HEK293 (cell line): ENCODE measurements around the gene ZFHX3.
A peak's percentile ranks its signal among the peaks of the same experiment; 100 is the strongest.

Experiments used
- CTCF ChIA-PET: fragments of 350-600 bp; formaldehyde crosslinking; extraction: SDS; loops from one replicate; lab custom pipeline; 2021; ENCODE audit warnings: antibody characterized with exemption; lab: Yijun Ruan, JAX
- POLR2A ChIA-PET: fragments of 300-600 bp; formaldehyde crosslinking; extraction: SDS; loops from one replicate; lab custom pipeline; 2020; ENCODE audit warnings: antibody characterized with exemption, inconsistent platforms; lab: Yijun Ruan, JAX
- H3K27ac ChIP-seq: fragments of 200-500 bp; sonication (Bioruptor generic); 2 replicates; pipeline ENCODE4 v1.5.1; 2014; ENCODE audit warnings: low read depth, low read length, control low read depth, inconsistent platforms; ENCODE audit errors: extremely low read depth
- H3K36me3 ChIP-seq, 2 experiments: fragments of 200-500 bp in 1 of 2; sonication (Bioruptor generic) in 1 of 2; 1 replicate in 1 of 2; 2 replicates in 1 of 2; pipeline ENCODE4 v1.5.1; 2014 to 2017; ENCODE audit warnings: inconsistent platforms in 2 of 2, low read length in 2 of 2; ENCODE audit not compliant: control insufficient read depth in 2 of 2, insufficient read depth in 1 of 2
- H3K4me1 ChIP-seq: fragments of 200-500 bp; sonication (Bioruptor generic); 2 replicates; pipeline ENCODE4 v1.5.1; 2014; ENCODE audit warnings: mild to moderate bottlenecking, low read length, inconsistent platforms; ENCODE audit not compliant: control insufficient read depth, insufficient read depth
- H3K4me3 ChIP-seq: 2 replicates; pipeline ENCODE4 v1.5.1; 2011; ENCODE audit warnings: low read depth, mild to moderate bottlenecking, control low read depth, low read length, moderate library complexity
- H3K9me3 ChIP-seq: fragments of 200-500 bp; sonication (Bioruptor generic); 2 replicates; pipeline ENCODE4 v1.5.1; 2014; ENCODE audit warnings: low read depth, low read length, inconsistent platforms; ENCODE audit not compliant: control insufficient read depth, insufficient read depth
- FEZF1 ChIP-seq: fragments of 450-650 bp; formaldehyde crosslinking; IDR thresholded peaks from 2 replicates; pipeline ENCODE4 v1.5.1; 2016; ENCODE audit warnings: missing biosample characterization, missing genetic modification characterization
- HOXD13 ChIP-seq: sonication (generic); formaldehyde crosslinking; IDR thresholded peaks from 2 replicates; pipeline ENCODE4 v1.8.0; 2022; ENCODE audit warnings: missing genetic modification reagents, borderline replicate concordance
- KLF1 ChIP-seq: fragments of 450-650 bp; formaldehyde crosslinking; IDR thresholded peaks from 2 replicates; pipeline ENCODE4 v1.5.1; 2016; ENCODE audit warnings: missing biosample characterization, missing genetic modification characterization
- KLF16 ChIP-seq: fragments of 450-650 bp; formaldehyde crosslinking; IDR thresholded peaks from 2 replicates; pipeline ENCODE4 v1.5.1; 2017; ENCODE audit warnings: missing biosample characterization, missing genetic modification characterization
- SCRT2 ChIP-seq: fragments of 450-650 bp; formaldehyde crosslinking; IDR thresholded peaks from 2 replicates; pipeline ENCODE4 v1.5.1; 2016; ENCODE audit warnings: missing biosample characterization, missing genetic modification characterization
- SP2 ChIP-seq: fragments of 450-650 bp; formaldehyde crosslinking; IDR thresholded peaks from 2 replicates; pipeline ENCODE4 v1.5.1; 2016; ENCODE audit warnings: missing biosample characterization, missing genetic modification characterization
- TCF7L2 ChIP-seq: IDR thresholded peaks from 2 replicates; pipeline ENCODE4 v1.6.1; 2011; ENCODE audit warnings: low read depth, mild to moderate bottlenecking, inconsistent platforms, low read length, moderate library complexity, borderline replicate concordance
- TRIM28 ChIP-seq: IDR thresholded peaks from 2 replicates; pipeline ENCODE4 v1.6.1; 2011; ENCODE audit warnings: low read length, control low read depth, borderline replicate concordance
- ZBTB8A ChIP-seq: fragments of 450-650 bp; formaldehyde crosslinking; IDR thresholded peaks from 2 replicates; pipeline ENCODE4 v1.5.1; 2016; ENCODE audit warnings: missing biosample characterization, missing genetic modification characterization
- ZNF121 ChIP-seq: fragments of 450-650 bp; formaldehyde crosslinking; IDR thresholded peaks from 2 replicates; pipeline ENCODE4 v1.5.1; 2016; ENCODE audit warnings: missing biosample characterization, missing genetic modification characterization
- ZNF133 ChIP-seq: fragments of 450-650 bp; formaldehyde crosslinking; IDR thresholded peaks from 2 replicates; pipeline ENCODE4 v1.5.1; 2016; ENCODE audit warnings: missing biosample characterization, missing genetic modification characterization
- ZNF2 ChIP-seq: fragments of 450-650 bp; formaldehyde crosslinking; IDR thresholded peaks from 2 replicates; pipeline ENCODE4 v1.5.1; 2016; ENCODE audit warnings: missing biosample characterization, missing genetic modification characterization
- ZNF248 ChIP-seq: fragments of 450-650 bp; formaldehyde crosslinking; IDR thresholded peaks from 2 replicates; pipeline ENCODE4 v1.5.1; 2017; ENCODE audit warnings: missing biosample characterization, missing genetic modification characterization
- ZNF324 ChIP-seq: fragments of 450-650 bp; formaldehyde crosslinking; IDR thresholded peaks from 2 replicates; pipeline ENCODE4 v1.5.1; 2016; ENCODE audit warnings: missing biosample characterization, missing genetic modification characterization
- ZNF404 ChIP-seq: fragments of 450-650 bp; formaldehyde crosslinking; IDR thresholded peaks from 2 replicates; pipeline ENCODE4 v1.5.1; 2017; ENCODE audit warnings: missing biosample characterization, missing genetic modification characterization
- ZNF610 ChIP-seq: fragments of 450-650 bp; formaldehyde crosslinking; IDR thresholded peaks from 2 replicates; pipeline ENCODE4 v1.5.1; 2016; ENCODE audit warnings: missing biosample characterization, missing genetic modification characterization, borderline replicate concordance
- ZNF621 ChIP-seq: fragments of 450-650 bp; formaldehyde crosslinking; IDR thresholded peaks from 2 replicates; pipeline ENCODE4 v1.5.1; 2017; ENCODE audit warnings: missing biosample characterization, missing genetic modification characterization
- ZNF654 ChIP-seq: fragments of 450-650 bp; formaldehyde crosslinking; IDR thresholded peaks from 2 replicates; pipeline ENCODE4 v1.5.1; 2016; ENCODE audit warnings: low read depth, missing biosample characterization, missing genetic modification characterization
- ZNF837 ChIP-seq: fragments of 450-650 bp; formaldehyde crosslinking; IDR thresholded peaks from 2 replicates; pipeline ENCODE4 v1.5.1; 2016; ENCODE audit warnings: missing biosample characterization, missing genetic modification characterization
- TF ChIP-seq, protein P1 (sequence below): fragments of 450-650 bp; formaldehyde crosslinking; IDR thresholded peaks from 2 replicates; pipeline ENCODE4; 2016; ENCODE audit warnings: missing biosample characterization, missing genetic modification characterization
- TF ChIP-seq, protein P2 (sequence below): fragments of 450-650 bp; formaldehyde crosslinking; IDR thresholded peaks from 2 replicates; pipeline ENCODE4 v1.5.1; 2016; ENCODE audit warnings: missing biosample characterization, missing genetic modification characterization, low read depth
- TF ChIP-seq, protein P3 (sequence below): fragments of 450-650 bp; formaldehyde crosslinking; IDR thresholded peaks from 2 replicates; pipeline ENCODE4 v1.5.1; 2016; ENCODE audit warnings: missing biosample characterization, missing genetic modification characterization
- TF ChIP-seq, protein P4 (sequence below): fragments of 450-650 bp; formaldehyde crosslinking; IDR thresholded peaks from 2 replicates; pipeline ENCODE4 v1.5.1; 2017; ENCODE audit warnings: missing biosample characterization, missing genetic modification characterization
- TF ChIP-seq, protein P5 (sequence below): fragments of 450-650 bp; formaldehyde crosslinking; IDR thresholded peaks from 2 replicates; pipeline ENCODE4 v1.5.1; 2016; ENCODE audit warnings: missing biosample characterization, missing genetic modification characterization
- TF ChIP-seq, protein P6 (sequence below): fragments of 450-650 bp; formaldehyde crosslinking; IDR thresholded peaks from 2 replicates; pipeline ENCODE4 v1.5.1; 2016; ENCODE audit warnings: missing biosample characterization, missing genetic modification characterization

The ZFHX3 gene

DNA sequence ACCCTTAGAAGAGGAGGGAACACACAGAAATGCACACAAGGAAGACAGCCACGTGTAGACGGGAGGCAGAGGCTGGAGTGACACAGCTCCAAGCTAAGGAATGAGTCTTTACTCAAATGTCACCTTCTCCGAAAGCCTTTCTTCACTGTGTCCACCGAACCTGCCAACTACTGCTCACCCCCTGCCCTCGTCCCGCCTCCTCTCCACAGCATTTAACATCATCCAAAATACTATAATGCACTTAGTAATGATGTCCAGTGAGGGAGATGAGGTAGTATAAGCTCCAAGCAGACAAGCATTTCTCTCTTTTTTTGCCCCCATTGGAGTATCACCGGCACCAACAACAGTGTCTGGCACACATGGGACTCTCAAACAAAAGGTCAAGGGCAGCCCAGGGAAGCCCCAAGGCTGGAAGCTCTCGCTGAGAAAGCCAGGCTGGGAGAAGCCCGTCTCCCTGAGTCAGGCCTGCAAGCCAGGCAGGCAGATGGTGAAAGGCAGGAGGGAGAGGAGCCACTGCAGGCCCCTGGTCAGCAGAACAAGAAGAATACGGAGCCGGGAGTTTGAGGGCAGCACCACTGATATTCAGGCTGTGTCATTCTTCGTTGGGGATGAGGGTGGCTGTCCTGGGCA is 25.9 kb downstream of the ZFHX3 start (continued):
- TF ChIP-seq, protein P1, sequence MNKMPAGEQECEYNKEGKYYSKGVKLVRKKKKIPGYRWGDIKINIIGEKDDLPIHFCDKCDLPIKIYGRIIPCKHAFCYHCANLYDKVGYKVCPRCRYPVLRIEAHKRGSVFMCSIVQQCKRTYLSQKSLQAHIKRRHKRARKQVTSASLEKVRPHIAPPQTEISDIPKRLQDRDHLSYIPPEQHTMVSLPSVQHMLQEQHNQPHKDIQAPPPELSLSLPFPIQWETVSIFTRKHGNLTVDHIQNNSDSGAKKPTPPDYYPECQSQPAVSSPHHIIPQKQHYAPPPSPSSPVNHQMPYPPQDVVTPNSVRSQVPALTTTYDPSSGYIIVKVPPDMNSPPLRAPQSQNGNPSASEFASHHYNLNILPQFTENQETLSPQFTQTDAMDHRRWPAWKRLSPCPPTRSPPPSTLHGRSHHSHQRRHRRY: no peak

DNA sequence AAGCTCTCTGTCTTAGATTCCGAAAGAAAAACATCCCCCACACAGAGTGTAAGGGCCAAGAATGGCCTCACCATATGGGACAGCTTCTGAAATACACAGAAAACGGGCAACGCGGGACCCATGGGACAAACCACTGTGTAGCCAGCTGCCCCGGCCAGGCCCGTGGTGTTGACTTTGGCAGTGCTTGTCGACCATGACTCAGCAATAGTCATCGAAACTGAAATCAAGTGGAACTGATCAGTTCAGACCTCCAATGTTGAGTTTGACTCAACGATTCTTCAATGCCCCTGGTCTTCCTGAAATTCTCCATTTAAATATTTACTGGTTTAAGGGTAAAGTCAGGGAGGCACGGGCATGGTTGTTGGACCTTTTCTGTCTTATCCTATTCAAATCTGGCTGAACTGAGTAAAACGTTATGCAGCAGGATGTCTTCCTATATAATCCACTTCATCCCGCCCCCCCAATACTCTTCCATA is 27.5 kb downstream of the ZFHX3 start:
- H3K9me3 ChIP-seq: no peaks in the 10 kb centered on the region
- H3K4me3 ChIP-seq: no peak overlapping the region
- no peak overlapping the region for H3K27ac ChIP-seq
- no peaks in the 10 kb centered on the region for H3K36me3 ChIP-seq
- ChIA-PET POLR2A (no interaction called here), CTCF (interaction anchor here (0.6 to 0.9 kb wide), 3 partner anchors 10 to 200 kb away, joined by 3 read pairs; no protein-coding TSS in a partner anchor)
- H3K4me1 ChIP-seq: peaks cover 24% of the 10 kb centered on the region
- no peak for TF ChIP-seq ZNF621
- TF ChIP-seq ZNF610 (tag by site-specific recombination): no peak
- TF ChIP-seq ZNF248 (tag by site-specific recombination): no peak
- no peak for TF ChIP-seq KLF16 (tag by site-specific recombination)
- TF ChIP-seq FEZF1 (tag by site-specific recombination): no peak
- TF ChIP-seq, protein P2, sequence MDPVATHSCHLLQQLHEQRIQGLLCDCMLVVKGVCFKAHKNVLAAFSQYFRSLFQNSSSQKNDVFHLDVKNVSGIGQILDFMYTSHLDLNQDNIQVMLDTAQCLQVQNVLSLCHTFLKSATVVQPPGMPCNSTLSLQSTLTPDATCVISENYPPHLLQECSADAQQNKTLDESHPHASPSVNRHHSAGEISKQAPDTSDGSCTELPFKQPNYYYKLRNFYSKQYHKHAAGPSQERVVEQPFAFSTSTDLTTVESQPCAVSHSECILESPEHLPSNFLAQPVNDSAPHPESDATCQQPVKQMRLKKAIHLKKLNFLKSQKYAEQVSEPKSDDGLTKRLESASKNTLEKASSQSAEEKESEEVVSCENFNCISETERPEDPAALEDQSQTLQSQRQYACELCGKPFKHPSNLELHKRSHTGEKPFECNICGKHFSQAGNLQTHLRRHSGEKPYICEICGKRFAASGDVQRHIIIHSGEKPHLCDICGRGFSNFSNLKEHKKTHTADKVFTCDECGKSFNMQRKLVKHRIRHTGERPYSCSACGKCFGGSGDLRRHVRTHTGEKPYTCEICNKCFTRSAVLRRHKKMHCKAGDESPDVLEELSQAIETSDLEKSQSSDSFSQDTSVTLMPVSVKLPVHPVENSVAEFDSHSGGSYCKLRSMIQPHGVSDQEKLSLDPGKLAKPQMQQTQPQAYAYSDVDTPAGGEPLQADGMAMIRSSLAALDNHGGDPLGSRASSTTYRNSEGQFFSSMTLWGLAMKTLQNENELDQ (tag by site-specific recombination): no peak
- no peak for TF ChIP-seq ZNF324 (tag by site-specific recombination)
- no peak for TF ChIP-seq ZNF121 (tag by site-specific recombination)
- TF ChIP-seq, protein P3, sequence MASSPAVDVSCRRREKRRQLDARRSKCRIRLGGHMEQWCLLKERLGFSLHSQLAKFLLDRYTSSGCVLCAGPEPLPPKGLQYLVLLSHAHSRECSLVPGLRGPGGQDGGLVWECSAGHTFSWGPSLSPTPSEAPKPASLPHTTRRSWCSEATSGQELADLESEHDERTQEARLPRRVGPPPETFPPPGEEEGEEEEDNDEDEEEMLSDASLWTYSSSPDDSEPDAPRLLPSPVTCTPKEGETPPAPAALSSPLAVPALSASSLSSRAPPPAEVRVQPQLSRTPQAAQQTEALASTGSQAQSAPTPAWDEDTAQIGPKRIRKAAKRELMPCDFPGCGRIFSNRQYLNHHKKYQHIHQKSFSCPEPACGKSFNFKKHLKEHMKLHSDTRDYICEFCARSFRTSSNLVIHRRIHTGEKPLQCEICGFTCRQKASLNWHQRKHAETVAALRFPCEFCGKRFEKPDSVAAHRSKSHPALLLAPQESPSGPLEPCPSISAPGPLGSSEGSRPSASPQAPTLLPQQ (tag by site-specific recombination): peak; percentile 61; the same call in 1 of the 2 replicates
- TF ChIP-seq, protein P4, sequence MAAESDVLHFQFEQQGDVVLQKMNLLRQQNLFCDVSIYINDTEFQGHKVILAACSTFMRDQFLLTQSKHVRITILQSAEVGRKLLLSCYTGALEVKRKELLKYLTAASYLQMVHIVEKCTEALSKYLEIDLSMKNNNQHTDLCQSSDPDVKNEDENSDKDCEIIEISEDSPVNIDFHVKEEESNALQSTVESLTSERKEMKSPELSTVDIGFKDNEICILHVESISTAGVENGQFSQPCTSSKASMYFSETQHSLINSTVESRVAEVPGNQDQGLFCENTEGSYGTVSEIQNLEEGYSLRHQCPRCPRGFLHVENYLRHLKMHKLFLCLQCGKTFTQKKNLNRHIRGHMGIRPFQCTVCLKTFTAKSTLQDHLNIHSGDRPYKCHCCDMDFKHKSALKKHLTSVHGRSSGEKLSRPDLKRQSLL (tag by site-specific recombination): no peak
- TF ChIP-seq, protein P5, sequence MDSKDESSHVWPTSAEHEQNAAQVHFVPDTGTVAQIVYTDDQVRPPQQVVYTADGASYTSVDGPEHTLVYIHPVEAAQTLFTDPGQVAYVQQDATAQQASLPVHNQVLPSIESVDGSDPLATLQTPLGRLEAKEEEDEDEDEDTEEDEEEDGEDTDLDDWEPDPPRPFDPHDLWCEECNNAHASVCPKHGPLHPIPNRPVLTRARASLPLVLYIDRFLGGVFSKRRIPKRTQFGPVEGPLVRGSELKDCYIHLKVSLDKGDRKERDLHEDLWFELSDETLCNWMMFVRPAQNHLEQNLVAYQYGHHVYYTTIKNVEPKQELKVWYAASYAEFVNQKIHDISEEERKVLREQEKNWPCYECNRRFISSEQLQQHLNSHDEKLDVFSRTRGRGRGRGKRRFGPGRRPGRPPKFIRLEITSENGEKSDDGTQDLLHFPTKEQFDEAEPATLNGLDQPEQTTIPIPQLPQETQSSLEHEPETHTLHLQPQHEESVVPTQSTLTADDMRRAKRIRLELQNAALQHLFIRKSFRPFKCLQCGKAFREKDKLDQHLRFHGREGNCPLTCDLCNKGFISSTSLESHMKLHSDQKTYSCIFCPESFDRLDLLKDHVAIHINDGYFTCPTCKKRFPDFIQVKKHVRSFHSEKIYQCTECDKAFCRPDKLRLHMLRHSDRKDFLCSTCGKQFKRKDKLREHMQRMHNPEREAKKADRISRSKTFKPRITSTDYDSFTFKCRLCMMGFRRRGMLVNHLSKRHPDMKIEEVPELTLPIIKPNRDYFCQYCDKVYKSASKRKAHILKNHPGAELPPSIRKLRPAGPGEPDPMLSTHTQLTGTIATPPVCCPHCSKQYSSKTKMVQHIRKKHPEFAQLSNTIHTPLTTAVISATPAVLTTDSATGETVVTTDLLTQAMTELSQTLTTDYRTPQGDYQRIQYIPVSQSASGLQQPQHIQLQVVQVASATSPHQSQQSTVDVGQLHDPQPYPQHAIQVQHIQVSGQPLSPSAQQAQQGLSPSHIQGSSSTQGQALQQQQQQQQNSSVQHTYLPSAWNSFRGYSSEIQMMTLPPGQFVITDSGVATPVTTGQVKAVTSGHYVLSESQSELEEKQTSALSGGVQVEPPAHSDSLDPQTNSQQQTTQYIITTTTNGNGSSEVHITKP (tag by site-specific recombination): peak; percentile 84
- TF ChIP-seq KLF1 (tag by site-specific recombination): no peak
- no peak for TF ChIP-seq HOXD13 (CRISPR knock-in tag)
- no peak for TF ChIP-seq TRIM28
- TF ChIP-seq ZBTB8A (tag by site-specific recombination): 0 out of 2 replicates have a peak, but pooled peaks have one; percentile 18
- TF ChIP-seq ZNF654 (tag by site-specific recombination): no peak
- peak; percentile 59; the same call in 1 of the 2 replicates for TF ChIP-seq ZNF133 (tag by site-specific recombination)
- no peak for TF ChIP-seq ZNF2 (tag by site-specific recombination)
- no peak for TF ChIP-seq ZNF837 (tag by site-specific recombination)
- no peak for TF ChIP-seq TCF7L2
- TF ChIP-seq ZNF404: no peak
- TF ChIP-seq SCRT2 (tag by site-specific recombination): no peak
- no peak for TF ChIP-seq SP2
- TF ChIP-seq, protein P6, sequence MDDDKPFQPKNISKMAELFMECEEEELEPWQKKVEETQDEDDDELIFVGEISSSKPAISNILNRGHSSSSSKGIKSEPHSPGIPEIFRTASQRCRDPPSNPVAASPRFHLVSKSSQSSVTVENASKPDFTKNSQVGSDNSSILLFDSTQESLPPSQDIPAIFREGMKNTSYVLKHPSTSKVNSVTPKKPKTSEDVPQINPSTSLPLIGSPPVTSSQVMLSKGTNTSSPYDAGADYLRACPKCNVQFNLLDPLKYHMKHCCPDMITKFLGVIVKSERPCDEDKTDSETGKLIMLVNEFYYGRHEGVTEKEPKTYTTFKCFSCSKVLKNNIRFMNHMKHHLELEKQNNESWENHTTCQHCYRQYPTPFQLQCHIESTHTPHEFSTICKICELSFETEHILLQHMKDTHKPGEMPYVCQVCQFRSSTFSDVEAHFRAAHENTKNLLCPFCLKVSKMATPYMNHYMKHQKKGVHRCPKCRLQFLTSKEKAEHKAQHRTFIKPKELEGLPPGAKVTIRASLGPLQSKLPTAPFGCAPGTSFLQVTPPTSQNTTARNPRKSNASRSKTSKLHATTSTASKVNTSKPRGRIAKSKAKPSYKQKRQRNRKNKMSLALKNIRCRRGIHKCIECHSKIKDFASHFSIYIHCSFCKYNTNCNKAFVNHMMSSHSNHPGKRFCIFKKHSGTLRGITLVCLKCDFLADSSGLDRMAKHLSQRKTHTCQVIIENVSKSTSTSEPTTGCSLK (tag by site-specific recombination): no peak
